ENCODE data around the gene KDM6B.

Gene KDM6B

DNA sequence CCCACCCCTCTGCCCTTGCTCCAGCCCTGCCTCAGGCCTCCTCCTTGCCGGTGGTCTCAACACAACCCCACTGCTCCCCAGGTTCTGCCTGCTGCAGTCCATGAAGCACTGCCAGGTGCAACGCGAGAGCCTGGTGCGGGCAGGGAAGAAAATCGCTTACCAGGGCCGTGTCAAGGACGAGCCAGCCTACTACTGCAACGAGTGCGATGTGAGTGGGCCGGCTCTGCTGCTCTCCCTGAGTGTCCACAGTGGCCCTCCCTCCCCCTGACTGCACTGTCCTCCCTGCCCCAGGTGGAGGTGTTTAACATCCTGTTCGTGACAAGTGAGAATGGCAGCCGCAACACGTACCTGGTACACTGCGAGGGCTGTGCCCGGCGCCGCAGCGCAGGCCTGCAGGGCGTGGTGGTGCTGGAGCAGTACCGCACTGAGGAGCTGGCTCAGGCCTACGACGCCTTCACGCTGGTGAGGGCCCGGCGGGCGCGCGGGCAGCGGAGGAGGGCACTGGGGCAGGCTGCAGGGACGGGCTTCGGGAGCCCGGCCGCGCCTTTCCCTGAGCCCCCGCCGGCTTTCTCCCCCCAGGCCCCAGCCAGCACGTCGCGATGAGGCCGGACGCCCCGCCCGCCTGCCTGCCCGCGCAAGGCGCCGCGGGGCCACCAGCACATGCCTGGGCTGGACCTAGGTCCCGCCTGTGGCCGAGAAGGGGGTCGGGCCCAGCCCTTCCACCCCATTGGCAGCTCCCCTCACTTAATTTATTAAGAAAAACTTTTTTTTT lies 19.1 kb downstream of the KDM6B start:
- Histone ChIP-seq H3K36me3 (ENCODE audit: control insufficient read depth in 2 of 2, insufficient read depth in 1 of 2, low read length in 2 of 2) (peaks cover 10 to 56% of the 10 kb centered on the region in 2 experiments; a peak in 2 of 3 replicates), H3K9me3 (ENCODE audit: control insufficient read depth, insufficient read depth, low read depth, low read length) (no peaks in the 10 kb centered on the region), H3K4me3 (ENCODE audit: low read depth, low read length) (no peak overlapping the region), H3K27ac (ENCODE audit: extremely low read depth, low read depth, low read length) (no peak overlapping the region), H3K4me1 (ENCODE audit: control insufficient read depth, insufficient read depth, low read length) (peaks cover 5% of the 10 kb centered on the region; the same call in 1 of the 2 replicates)
- CTCF ChIA-PET = interaction anchor here (0.7 to 2.8 kb wide), 2 partner anchors 28 to 60 kb away, joined by 3 to 17 read pairs; no protein-coding TSS in a partner anchor
- TF ChIP-seq YY1 (tag by site-specific recombination; IDR thresholded peaks at IDR 0.05) (no peak), GLIS2 (tag by site-specific recombination; IDR thresholded peaks at IDR 0.05) (peak; percentile 52), ZNF501 (tag by site-specific recombination; IDR thresholded peaks at IDR 0.05) (no peak), ZBTB21 (tag by site-specific recombination; IDR thresholded peaks at IDR 0.05) (no peak), ZNF133 (tag by site-specific recombination; IDR thresholded peaks at IDR 0.05) (no peak)
- TF ChIP-seq, protein P1, sequence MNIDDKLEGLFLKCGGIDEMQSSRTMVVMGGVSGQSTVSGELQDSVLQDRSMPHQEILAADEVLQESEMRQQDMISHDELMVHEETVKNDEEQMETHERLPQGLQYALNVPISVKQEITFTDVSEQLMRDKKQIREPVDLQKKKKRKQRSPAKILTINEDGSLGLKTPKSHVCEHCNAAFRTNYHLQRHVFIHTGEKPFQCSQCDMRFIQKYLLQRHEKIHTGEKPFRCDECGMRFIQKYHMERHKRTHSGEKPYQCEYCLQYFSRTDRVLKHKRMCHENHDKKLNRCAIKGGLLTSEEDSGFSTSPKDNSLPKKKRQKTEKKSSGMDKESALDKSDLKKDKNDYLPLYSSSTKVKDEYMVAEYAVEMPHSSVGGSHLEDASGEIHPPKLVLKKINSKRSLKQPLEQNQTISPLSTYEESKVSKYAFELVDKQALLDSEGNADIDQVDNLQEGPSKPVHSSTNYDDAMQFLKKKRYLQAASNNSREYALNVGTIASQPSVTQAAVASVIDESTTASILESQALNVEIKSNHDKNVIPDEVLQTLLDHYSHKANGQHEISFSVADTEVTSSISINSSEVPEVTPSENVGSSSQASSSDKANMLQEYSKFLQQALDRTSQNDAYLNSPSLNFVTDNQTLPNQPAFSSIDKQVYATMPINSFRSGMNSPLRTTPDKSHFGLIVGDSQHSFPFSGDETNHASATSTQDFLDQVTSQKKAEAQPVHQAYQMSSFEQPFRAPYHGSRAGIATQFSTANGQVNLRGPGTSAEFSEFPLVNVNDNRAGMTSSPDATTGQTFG (tag by site-specific recombination; IDR thresholded peaks at IDR 0.05; ENCODE audit: borderline replicate concordance) = no peak
- TF ChIP-seq, protein P2, sequence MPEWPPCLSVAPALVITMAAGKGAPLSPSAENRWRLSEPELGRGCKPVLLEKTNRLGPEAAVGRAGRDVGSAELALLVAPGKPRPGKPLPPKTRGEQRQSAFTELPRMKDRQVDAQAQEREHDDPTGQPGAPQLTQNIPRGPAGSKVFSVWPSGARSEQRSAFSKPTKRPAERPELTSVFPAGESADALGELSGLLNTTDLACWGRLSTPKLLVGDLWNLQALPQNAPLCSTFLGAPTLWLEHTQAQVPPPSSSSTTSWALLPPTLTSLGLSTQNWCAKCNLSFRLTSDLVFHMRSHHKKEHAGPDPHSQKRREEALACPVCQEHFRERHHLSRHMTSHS (tag by site-specific recombination; IDR thresholded peaks at IDR 0.05) = no peak
- POLR2A ChIA-PET = interaction anchor here (1.0 kb wide), 1 partner anchor 8 kb away, joined by 7 read pairs; no protein-coding TSS in a partner anchor

DNA sequence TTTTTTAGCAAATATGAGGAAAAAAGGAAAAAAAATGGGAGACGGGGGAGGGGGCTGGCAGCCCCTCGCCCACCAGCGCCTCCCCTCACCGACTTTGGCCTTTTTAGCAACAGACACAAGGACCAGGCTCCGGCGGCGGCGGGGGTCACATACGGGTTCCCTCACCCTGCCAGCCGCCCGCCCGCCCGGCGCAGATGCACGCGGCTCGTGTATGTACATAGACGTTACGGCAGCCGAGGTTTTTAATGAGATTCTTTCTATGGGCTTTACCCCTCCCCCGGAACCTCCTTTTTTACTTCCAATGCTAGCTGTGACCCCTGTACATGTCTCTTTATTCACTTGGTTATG lies 19.6 kb downstream of the KDM6B start:
- H3K4me1 ChIP-seq (ENCODE audit: control insufficient read depth, insufficient read depth, low read length) = peaks cover 5% of the 10 kb centered on the region; the same call in 1 of the 2 replicates
- CTCF ChIA-PET = interaction anchor here (0.6 to 0.7 kb wide), 2 partner anchors 19 to 60 kb away, joined by 3 read pairs; no protein-coding TSS in a partner anchor
- H3K36me3 ChIP-seq (ENCODE audit: control insufficient read depth in 2 of 2, insufficient read depth in 1 of 2, low read length in 2 of 2) = peaks cover 10 to 53% of the 10 kb centered on the region in 2 experiments; a peak in 2 of 3 replicates
- TF ChIP-seq ZFHX2 (tag by site-specific recombination; conservative IDR thresholded peaks at IDR 0.05) (no peak), ZNF121 (tag by site-specific recombination; IDR thresholded peaks at IDR 0.05) (no peak), ZNF776 (tag by site-specific recombination; IDR thresholded peaks at IDR 0.05; ENCODE audit: borderline replicate concordance) (no peak), TCF7L2 (IDR thresholded peaks at IDR 0.05; ENCODE audit: borderline replicate concordance, low read depth, low read length) (no peak), ZNF324 (tag by site-specific recombination; IDR thresholded peaks at IDR 0.05) (no peak), ZFP69B (tag by site-specific recombination; IDR thresholded peaks at IDR 0.05) (no peak), ZNF335 (tag by site-specific recombination; conservative IDR thresholded peaks at IDR 0.05) (no peak)
- H3K27ac ChIP-seq (ENCODE audit: extremely low read depth, low read depth, low read length) = no peak overlapping the region
- H3K9me3 ChIP-seq (ENCODE audit: control insufficient read depth, insufficient read depth, low read depth, low read length) = no peaks in the 10 kb centered on the region
- POLR2A ChIA-PET = interaction anchor here (1.0 kb wide), 1 partner anchor 8 kb away, joined by 7 read pairs; no protein-coding TSS in a partner anchor
- H3K4me3 ChIP-seq (ENCODE audit: low read depth, low read length) = no peak overlapping the region

DNA sequence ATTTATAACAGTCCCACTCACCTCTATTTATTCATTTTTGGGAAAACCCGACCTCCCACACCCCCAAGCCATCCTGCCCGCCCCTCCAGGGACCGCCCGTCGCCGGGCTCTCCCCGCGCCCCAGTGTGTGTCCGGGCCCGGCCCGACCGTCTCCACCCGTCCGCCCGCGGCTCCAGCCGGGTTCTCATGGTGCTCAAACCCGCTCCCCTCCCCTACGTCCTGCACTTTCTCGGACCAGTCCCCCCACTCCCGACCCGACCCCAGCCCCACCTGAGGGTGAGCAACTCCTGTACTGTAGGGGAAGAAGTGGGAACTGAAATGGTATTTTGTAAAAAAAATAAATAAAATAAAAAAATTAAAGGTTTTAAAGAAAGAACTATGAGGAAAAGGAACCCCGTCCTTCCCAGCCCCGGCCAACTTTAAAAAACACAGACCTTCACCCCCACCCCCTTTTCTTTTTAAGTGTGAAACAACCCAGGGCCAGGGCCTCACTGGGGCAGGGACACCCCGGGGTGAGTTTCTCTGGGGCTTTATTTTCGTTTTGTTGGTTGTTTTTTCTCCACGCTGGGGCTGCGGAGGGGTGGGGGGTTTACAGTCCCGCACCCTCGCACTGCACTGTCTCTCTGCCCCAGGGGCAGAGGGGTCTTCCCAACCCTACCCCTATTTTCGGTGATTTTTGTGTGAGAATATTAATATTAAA lies 20.2 kb downstream of the KDM6B start:
- Histone ChIP-seq H3K27ac (ENCODE audit: extremely low read depth, low read depth, low read length) (no peak overlapping the region), H3K4me3 (ENCODE audit: low read depth, low read length) (no peak overlapping the region), H3K4me1 (ENCODE audit: control insufficient read depth, insufficient read depth, low read length) (peaks cover 8% of the 10 kb centered on the region; the same call in 1 of the 2 replicates), H3K36me3 (ENCODE audit: control insufficient read depth in 2 of 2, insufficient read depth in 1 of 2, low read length in 2 of 2) (peaks cover 10 to 55% of the 10 kb centered on the region in 2 experiments; a peak in 2 of 3 replicates), H3K9me3 (ENCODE audit: control insufficient read depth, insufficient read depth, low read depth, low read length) (no peaks in the 10 kb centered on the region)
- ChIA-PET POLR2A (interaction anchor here (1.0 to 3.2 kb wide), 2 partner anchors 9 to 21 kb away, joined by 7 to 42 read pairs; partner anchors contain the start of gene KDM6B), CTCF (interaction anchor here (0.6 kb wide), 1 partner anchor 20 kb away, joined by 3 read pairs; no protein-coding TSS in a partner anchor)
- TF ChIP-seq ZNF768 (tag by site-specific recombination; IDR thresholded peaks at IDR 0.05) (no peak), SP2 (tag by site-specific recombination; IDR thresholded peaks at IDR 0.05) (0 out of 2 replicates have a peak, but pooled peaks have one; percentile 14)
